GM12878 (cell line): ENCODE measurements around the gene RPUSD3. TPM values are rescaled to one million over a fixed set of nuclear protein-coding genes. Genes with fewer than 3 reads are reported as not detected.
A peak's percentile ranks its signal among the peaks of the same experiment; 100 is the strongest.

ENCODE experiments used
- ATAC-seq: fragments of 200-7000 bp; cut with Tn5 transposase; 3 replicates; pipeline ENCODE4 v1.9.1; 2020; ENCODE audit warnings: mild to moderate bottlenecking, moderate library complexity
- BruUV-seq: library from RNA; stranded (reverse); fragments of 400-500 nt; replicated peaks from 2 replicates; lab custom pipeline; 2021; lab: Mats Ljungman, UMichigan
- CTCF ChIA-PET: fragments of 300-600 bp; sonication (Branson Sonifier 250); formaldehyde crosslinking; extraction: SDS; loops from one replicate; lab custom pipeline; 2021; ENCODE audit warnings: inconsistent platforms; lab: Yijun Ruan, JAX
- POLR2A ChIA-PET: fragments of 350-600 bp; formaldehyde crosslinking; extraction: SDS; loops from one replicate; lab custom pipeline; 2021; ENCODE audit warnings: inconsistent platforms; lab: Charles Lee
- RAD21 ChIA-PET: fragments of 300-600 bp; sonication (Branson Sonifier 250); formaldehyde crosslinking; loops from one replicate; lab custom pipeline; 2023; ENCODE audit warnings: antibody characterized with exemption; ENCODE audit not compliant: unreplicated experiment; lab: Charles Lee
- SMC1A ChIA-PET: fragments of 300-600 bp; sonication (Branson Sonifier 250); formaldehyde crosslinking; loops from one replicate; lab custom pipeline; 2023; ENCODE audit not compliant: unreplicated experiment, uncharacterized antibody; lab: Charles Lee
- DNase-seq: peaks from one replicate; pipeline ENCODE4 v3.0.0-alpha.2; 2011; ENCODE audit warnings: low read depth, low spot score
- FAIRE-seq: peaks from 3 replicates; lab custom pipeline; 2011; peaks lifted over from hg19 to GRCh38; lab: Jason Lieb, UNC
- H2AFZ ChIP-seq: 2 replicates; pipeline ENCODE4 v1.6.0; 2011; ENCODE audit warnings: low read depth, low read length, control low read depth; ENCODE audit not compliant: control insufficient read depth
- H3K27ac ChIP-seq: 2 replicates; pipeline ENCODE4 v1.5.1; 2011; ENCODE audit warnings: control low read depth; ENCODE audit not compliant: control insufficient read depth, insufficient read depth
- H3K27me3 ChIP-seq, 2 experiments: replicated peaks in 1 of 2; 2 replicates each; pipeline versions ENCODE4 v1.6.0 to v1.6.1; 2011; ENCODE audit warnings: low read length in 1 of 2; ENCODE audit not compliant: control insufficient read depth in 2 of 2, insufficient read depth in 2 of 2
- H3K36me3 ChIP-seq, 2 experiments: 2 replicates each; pipeline ENCODE4 v1.5.1; 2011; ENCODE audit warnings: low read length in 1 of 2; ENCODE audit not compliant: control insufficient read depth in 2 of 2, insufficient read depth in 2 of 2
- H3K4me1 ChIP-seq: 2 replicates; pipeline ENCODE4 v1.6.1; 2011; ENCODE audit warnings: mild to moderate bottlenecking, low read length, moderate library complexity, mixed read lengths; ENCODE audit not compliant: control insufficient read depth, insufficient read depth
- H3K4me2 ChIP-seq: 2 replicates; pipeline ENCODE4 v1.6.0; 2011; ENCODE audit warnings: control low read depth; ENCODE audit not compliant: control insufficient read depth, insufficient read depth
- H3K4me3 ChIP-seq: fragments of 200-600 bp; sonication (generic); 2 replicates; pipeline ENCODE4 v1.5.1; 2016
- H3K79me2 ChIP-seq: 2 replicates; pipeline ENCODE4 v1.6.0; 2011; ENCODE audit warnings: low read length; ENCODE audit not compliant: control insufficient read depth, insufficient read depth
- H3K9ac ChIP-seq: 2 replicates; pipeline ENCODE4 v1.8.0; 2011; ENCODE audit warnings: low read length, control low read depth, mixed read lengths; ENCODE audit not compliant: control insufficient read depth, insufficient read depth
- H3K9me3 ChIP-seq: replicated peaks from 3 replicates; pipeline ENCODE4 v1.5.1; 2011; ENCODE audit warnings: mild to moderate bottlenecking, low read length; ENCODE audit not compliant: control insufficient read depth, insufficient read depth
- H4K20me1 ChIP-seq: 2 replicates; pipeline ENCODE4 v1.6.0; 2011; ENCODE audit not compliant: control insufficient read depth, insufficient read depth
- IRF4 ChIP-seq: IDR thresholded peaks from 2 replicates; pipeline ENCODE4 v1.6.1; 2011; ENCODE audit warnings: low read depth, low read length
- MXI1 ChIP-seq: fragments of 150-350 bp; IDR thresholded peaks from 2 replicates; pipeline ENCODE4 v1.6.1; 2011; ENCODE audit warnings: low read depth, mild to moderate bottlenecking, inconsistent platforms, low read length, improper control_type of control experiment
- MYC ChIP-seq: IDR thresholded peaks from 2 replicates; pipeline ENCODE4 v1.6.1; 2011; ENCODE audit warnings: mild to moderate bottlenecking, low read length, moderate library complexity, inconsistent platforms; ENCODE audit not compliant: insufficient read depth, insufficient replicate concordance, insufficient read length, severe bottlenecking
- PML ChIP-seq: IDR thresholded peaks from 2 replicates; pipeline ENCODE4 v1.6.1; 2012; ENCODE audit warnings: low read length, inconsistent platforms
- POLR2A ChIP-seq: IDR thresholded peaks from 2 replicates; pipeline ENCODE4 v1.6.1; 2011; ENCODE audit warnings: low read depth, mild to moderate bottlenecking, low read length
- POLR2AphosphoS2 ChIP-seq: IDR thresholded peaks from 2 replicates; pipeline ENCODE4 v1.6.1; 2011; ENCODE audit warnings: low read depth, mild to moderate bottlenecking, low read length, improper control_type of control experiment, moderate library complexity
- POLR2AphosphoS5 ChIP-seq: IDR thresholded peaks from 2 replicates; pipeline ENCODE4 v1.6.1; 2011; ENCODE audit warnings: mild to moderate bottlenecking, low read length, inconsistent platforms
- RCOR1 ChIP-seq: conservative IDR thresholded peaks from 2 replicates; pipeline ENCODE4 v1.6.1; 2012; ENCODE audit warnings: low read depth, low read length, improper control_type of control experiment
- SIN3A ChIP-seq: IDR thresholded peaks from 2 replicates; pipeline ENCODE4 v1.6.1; 2012; ENCODE audit warnings: low read depth, low read length, improper control_type of control experiment
- SMAD1 ChIP-seq: fragments of 450-650 bp; IDR thresholded peaks from 2 replicates; pipeline ENCODE4 v1.6.1; 2018; ENCODE audit warnings: mild to moderate bottlenecking, low read depth; ENCODE audit not compliant: partially characterized antibody
- SPI1 ChIP-seq: IDR thresholded peaks from 2 replicates; pipeline ENCODE4 v1.6.1; 2011; ENCODE audit warnings: low read depth, mild to moderate bottlenecking, low read length, moderate library complexity, borderline replicate concordance; ENCODE audit not compliant: insufficient read depth
- YY1 ChIP-seq: IDR thresholded peaks from 2 replicates; pipeline ENCODE4 v1.6.1; 2011; ENCODE audit warnings: low read depth, mild to moderate bottlenecking, low read length
- ZBTB40 ChIP-seq: fragments of 450-650 bp; IDR thresholded peaks from 2 replicates; pipeline ENCODE4 v1.6.1; 2016; ENCODE audit warnings: mild to moderate bottlenecking, moderate library complexity, borderline replicate concordance
- ZZZ3 ChIP-seq: IDR thresholded peaks from 2 replicates; pipeline ENCODE4 v1.6.1; 2011; ENCODE audit warnings: low read depth; ENCODE audit not compliant: control insufficient read depth, insufficient read length
- WGBS: methylation state at CpG from one replicate; pipeline ENCODE4 v1.1.6; 2016; ENCODE audit warnings: low lambda C conversion rate; ENCODE audit not compliant: insufficient replicate concordance, insufficient coverage; ENCODE audit errors: missing lambda C conversion rate; 5-methylcytosine and 5-hydroxymethylcytosine counted together
- in situ Hi-C: fragments of 300-500 bp; cut with MboI; formaldehyde crosslinking; loops from 9 replicates; pipeline ENCODE4 v1.14.3; 2018; ENCODE audit warnings: mixed read lengths
- intact Hi-C: fragments of 100-400 bp; cut with micrococcal nuclease; formaldehyde crosslinking; loops from one replicate; pipeline ENCODE4 v1.14.2; 2022; ENCODE audit not compliant: unreplicated experiment
- polyA plus RNA-seq, 11 experiments: library from polyadenylated mRNA; depleted of rRNA in 4 of 11; unstranded in 6 of 11; stranded (reverse) in 5 of 11; fragments of >200 nt; fragmentation: Nextera tagmentation in 4 of 11; fragmentation: Illumina TruSeq in 1 of 11; extraction: Ambion mirVana in 4 of 11; extraction: Trizol in 1 of 11; gene quantifications; 1 replicate in 1 of 11; 2 replicates in 10 of 11; pipeline versions ENCODE4 v1.2.1 to v1.2.3, GENCODE V29; 2011 to 2016; ENCODE audit warnings: inconsistent platforms in 2 of 11, missing spikeins in 2 of 11, low read depth in 1 of 11
- total RNA-seq, 4 experiments: library from RNA; depleted of rRNA in 3 of 4; stranded (reverse); fragments of >200 nt in 3 of 4; fragmentation: Illumina TruSeq in 1 of 4; extraction: Trizol in 1 of 4; gene quantifications; 2 replicates each; pipeline versions ENCODE4 v1.2.1 to v1.2.3, GENCODE V29; 2013 to 2021
- TF ChIP-seq, protein P1 (sequence below): fragments of 450-650 bp; IDR thresholded peaks from 2 replicates; pipeline ENCODE4 v1.6.1; 2017; ENCODE audit warnings: mild to moderate bottlenecking, moderate library complexity

Gene RPUSD3
- total and polyA plus RNA-seq, 10 of the 15 experiments (the other 5 are each of a cell fraction or from before 2014, with no cell fraction given) = 6.4 to 72.9 (median 41.8) TPM

DNA sequence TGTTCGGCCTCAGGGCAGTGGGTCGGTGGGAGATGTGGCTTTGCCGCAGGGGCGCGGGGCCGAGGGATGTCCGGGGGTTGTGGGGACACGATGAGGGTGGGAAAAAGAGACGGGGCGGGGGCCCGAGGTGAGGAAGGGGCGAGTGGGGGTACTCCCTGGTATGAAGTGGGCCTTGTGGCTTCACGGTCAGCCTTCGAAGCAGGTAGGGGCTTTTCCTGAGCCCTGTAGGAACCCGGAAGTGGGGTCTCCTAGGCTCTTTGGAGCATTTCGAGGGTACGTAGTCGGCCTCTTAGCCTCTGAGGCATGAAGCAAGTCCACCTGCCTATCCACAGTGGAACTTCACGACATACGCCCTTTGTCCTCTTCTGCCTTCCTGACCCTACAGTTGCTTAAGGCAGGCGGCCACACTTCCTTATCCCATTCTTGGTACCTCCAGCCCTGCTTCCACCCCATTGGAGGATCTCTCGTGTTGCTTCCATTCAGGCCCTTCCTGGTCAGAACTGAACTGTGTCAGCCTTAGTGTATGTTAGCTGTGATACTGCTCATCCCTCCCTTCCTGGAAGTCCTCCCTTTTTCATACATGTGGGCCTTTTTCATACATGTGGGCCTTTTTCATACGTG lies 50.5 kb downstream of the RPUSD3 start:
- ChIA-PET RAD21 (interaction anchor here (0.6 to 1.4 kb wide), 11 partner anchors 11 to 233 kb away, joined by 3 to 10 read pairs (median 5); partner anchors contain the start of genes BRPF1, CRELD1, FANCD2 and OGG1), POLR2A (interaction anchor here (0.8 to 2.0 kb wide), 12 partner anchors 10 to 431 kb away, joined by 3 to 20 read pairs (median 8); partner anchors contain the start of genes BRPF1, MTMR14, OGG1 and SETD5), SMC1A (interaction anchor here (0.6 to 1.8 kb wide), 7 partner anchors 22 to 1850 kb away, joined by 3 to 11 read pairs (median 3); partner anchors contain the start of genes JAGN1, OGG1 and VGLL4), CTCF (interaction anchor here (0.6 to 1.6 kb wide), 10 partner anchors 11 to 399 kb away, joined by 3 to 6 read pairs (median 4); partner anchors contain the start of genes MTMR14 and OGG1)
- WGBS = 1% methylated on average over 22 of the region's 23 CpGs
- Histone ChIP-seq H3K4me3 (peak overlapping the region; percentile 89), H3K27me3 (no peaks in the 10 kb centered on the region), H3K79me2 (peaks cover 68% of the 10 kb centered on the region), H3K9ac (peak overlapping the region; percentile 97), H4K20me1 (peaks cover 6% of the 10 kb centered on the region; the same call in 1 of the 2 replicates), H3K9me3 (no peaks in the 10 kb centered on the region), H2AFZ (no peak overlapping the region), H3K36me3 (peaks cover 11 to 26% of the 10 kb centered on the region in 2 experiments), H3K4me2 (peak overlapping the region; percentile 36), H3K4me1 (peaks cover 14% of the 10 kb centered on the region), H3K27ac (peak overlapping the region; percentile 99)
- FAIRE-seq (no peak), DNase-seq (no peak), ATAC-seq (peak; percentile 49)
- intact Hi-C loops (loop anchor here (5.0 kb wide), 3 partner anchors 61 to 141 kb away; partner anchors contain the start of genes BRPF1 and CRELD1), in situ Hi-C loops (no loop called here)
- BruUV-seq = TSS peak; percentile 67
- TF ChIP-seq SPI1 (peak; percentile 46; the same call in 1 of the 2 replicates), SMAD1 (peak; percentile 30), RCOR1 (no peak), MYC (no peak), YY1 (0 out of 2 replicates have a peak, but pooled peaks have one; percentile 8), POLR2AphosphoS5 (peak; percentile 92), IRF4 (0 out of 2 replicates have a peak, but pooled peaks have one; percentile 6), ZBTB40 (peak; percentile 7; the same call in 1 of the 2 replicates), POLR2A (peak; percentile 52), SIN3A (peak; percentile 32; the same call in 1 of the 2 replicates), PML (0 out of 2 replicates have a peak, but pooled peaks have one; percentile 8), MXI1 (no peak), ZZZ3 (no peak), POLR2AphosphoS2 (no peak)
- TF ChIP-seq, protein P1, sequence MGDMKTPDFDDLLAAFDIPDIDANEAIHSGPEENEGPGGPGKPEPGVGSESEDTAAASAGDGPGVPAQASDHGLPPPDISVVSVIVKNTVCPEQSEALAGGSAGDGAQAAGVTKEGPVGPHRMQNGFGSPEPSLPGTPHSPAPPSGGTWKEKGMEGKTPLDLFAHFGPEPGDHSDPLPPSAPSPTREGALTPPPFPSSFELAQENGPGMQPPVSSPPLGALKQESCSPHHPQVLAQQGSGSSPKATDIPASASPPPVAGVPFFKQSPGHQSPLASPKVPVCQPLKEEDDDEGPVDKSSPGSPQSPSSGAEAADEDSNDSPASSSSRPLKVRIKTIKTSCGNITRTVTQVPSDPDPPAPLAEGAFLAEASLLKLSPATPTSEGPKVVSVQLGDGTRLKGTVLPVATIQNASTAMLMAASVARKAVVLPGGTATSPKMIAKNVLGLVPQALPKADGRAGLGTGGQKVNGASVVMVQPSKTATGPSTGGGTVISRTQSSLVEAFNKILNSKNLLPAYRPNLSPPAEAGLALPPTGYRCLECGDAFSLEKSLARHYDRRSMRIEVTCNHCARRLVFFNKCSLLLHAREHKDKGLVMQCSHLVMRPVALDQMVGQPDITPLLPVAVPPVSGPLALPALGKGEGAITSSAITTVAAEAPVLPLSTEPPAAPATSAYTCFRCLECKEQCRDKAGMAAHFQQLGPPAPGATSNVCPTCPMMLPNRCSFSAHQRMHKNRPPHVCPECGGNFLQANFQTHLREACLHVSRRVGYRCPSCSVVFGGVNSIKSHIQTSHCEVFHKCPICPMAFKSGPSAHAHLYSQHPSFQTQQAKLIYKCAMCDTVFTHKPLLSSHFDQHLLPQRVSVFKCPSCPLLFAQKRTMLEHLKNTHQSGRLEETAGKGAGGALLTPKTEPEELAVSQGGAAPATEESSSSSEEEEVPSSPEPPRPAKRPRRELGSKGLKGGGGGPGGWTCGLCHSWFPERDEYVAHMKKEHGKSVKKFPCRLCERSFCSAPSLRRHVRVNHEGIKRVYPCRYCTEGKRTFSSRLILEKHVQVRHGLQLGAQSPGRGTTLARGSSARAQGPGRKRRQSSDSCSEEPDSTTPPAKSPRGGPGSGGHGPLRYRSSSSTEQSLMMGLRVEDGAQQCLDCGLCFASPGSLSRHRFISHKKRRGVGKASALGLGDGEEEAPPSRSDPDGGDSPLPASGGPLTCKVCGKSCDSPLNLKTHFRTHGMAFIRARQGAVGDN = no peak
